ENCODE measurements around the gene MTUS2.
"Not testable (repeated sequence)": the region's sequence is repeated elsewhere in the genome, so short reads cannot be mapped to it uniquely, and the experiment has no call there.

The MTUS2 gene

DNA sequence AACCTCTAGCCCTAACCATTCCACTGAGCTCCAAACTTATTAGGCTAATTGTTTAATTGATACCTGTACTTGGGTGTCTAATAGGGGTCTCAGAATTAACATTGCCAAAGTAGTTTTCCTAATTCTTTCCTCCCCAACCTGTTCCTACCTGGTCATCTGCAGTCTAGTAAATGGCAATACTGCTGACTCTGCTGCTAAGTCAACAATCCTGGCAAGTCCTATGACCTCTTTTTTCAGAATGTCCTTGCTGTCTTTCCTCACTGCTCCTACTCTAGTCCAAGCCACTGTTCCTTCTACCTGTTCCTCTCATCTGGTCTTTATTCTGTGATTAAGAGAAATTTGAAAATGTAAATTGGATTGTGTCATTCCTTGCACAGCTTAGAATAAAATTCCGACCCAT lies 143.9 kb downstream of the MTUS2 start:
- DNase-seq: no peak

DNA sequence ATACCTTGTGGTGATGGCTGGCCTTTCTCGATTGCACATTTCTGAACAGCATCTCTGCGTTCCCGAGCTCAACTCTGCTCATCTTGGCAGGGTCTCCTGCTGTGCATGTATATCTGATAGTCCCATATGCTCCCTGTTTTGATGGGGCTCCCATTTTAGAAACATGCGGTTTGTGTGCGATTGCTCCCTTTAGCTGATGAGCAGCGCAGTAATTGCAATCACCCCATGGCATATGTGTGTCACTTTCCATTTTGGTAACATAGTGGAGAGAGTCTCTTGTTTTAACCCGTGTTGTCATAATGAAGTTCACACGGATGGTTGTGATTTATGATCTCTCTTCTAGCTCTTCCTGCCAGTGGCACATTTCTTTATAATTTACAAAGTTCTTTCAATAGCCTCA lies 144.7 kb downstream of the MTUS2 start:
- no peak for DNase-seq

DNA sequence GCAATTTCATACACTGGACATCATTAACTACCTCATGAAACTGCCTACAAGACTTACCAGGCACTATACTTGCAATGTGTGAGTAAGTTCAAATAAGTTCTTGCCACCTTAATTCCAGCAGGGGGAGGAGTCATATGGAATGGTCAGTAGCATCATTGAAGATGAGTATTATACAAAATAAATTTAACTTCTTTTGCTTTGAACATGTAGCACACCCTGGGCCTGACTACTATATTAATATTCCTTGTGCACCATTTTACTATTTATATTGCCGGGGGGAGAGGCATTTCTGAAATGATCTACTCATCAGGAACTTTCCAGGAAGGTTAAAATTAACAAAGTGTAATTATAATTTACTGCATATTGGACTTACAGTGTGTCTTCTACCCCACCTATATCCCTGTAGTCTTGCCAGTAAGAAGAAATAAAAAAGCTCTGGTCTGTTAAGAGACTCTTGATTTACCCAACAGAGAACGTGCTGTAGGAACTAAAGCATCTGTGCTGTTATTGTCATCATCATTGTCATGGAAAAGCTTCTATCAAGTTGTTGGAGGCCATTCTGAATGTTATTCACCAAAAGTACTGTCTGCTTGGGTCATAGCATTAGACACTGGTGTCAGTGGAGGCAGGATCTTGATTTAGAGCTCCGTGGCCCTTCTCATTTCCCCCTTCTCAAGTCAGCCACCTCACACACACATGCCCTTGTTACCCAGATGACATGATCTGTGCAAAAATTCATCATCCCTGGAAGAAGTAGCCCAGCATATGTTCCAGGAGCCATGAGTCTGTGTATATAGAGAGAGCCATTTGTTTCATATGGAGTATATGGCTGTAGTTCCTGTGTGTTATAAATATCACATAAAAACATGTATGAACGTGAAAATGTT lies 147.1 kb downstream of the MTUS2 start:
- no peak for DNase-seq

DNA sequence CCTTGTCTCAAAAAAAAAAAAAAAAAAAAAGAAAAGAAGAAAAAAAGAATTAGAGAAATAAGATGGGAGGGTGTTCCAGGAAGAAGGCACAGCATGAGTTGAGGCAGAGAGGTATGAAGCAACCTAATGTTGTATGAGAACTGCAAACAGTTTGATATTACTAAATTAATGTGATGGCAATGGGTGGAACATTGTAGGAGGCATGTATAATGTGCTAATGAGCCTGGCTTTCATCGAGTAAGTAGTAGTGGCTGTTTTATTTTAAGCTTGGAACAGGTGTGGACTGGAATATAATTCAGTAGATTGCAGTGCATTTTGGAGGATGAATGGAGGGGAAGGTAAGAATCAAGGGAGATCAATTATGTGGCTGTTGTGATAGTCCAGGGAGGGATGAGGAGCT lies 156.1 kb downstream of the MTUS2 start:
- no peak for DNase-seq

DNA sequence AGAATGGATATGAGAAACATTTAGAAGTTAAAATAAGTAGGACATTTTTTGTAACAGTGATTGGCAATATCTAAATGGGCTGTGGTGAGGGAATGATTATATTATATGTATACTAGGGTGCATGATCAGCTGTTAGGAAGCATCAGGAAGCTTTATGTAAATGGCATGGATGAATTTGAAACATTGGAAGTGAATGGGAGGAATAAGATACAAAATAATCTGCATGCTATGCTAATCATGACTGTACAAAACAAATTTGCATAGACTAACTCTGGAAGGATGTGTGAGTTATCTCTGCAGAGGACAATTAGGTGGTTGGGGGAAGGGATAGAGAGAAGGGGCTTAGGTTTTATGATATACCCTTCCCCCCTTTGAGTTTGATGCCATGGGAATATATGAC lies 156.5 kb downstream of the MTUS2 start:
- DNase-seq: no peak

DNA sequence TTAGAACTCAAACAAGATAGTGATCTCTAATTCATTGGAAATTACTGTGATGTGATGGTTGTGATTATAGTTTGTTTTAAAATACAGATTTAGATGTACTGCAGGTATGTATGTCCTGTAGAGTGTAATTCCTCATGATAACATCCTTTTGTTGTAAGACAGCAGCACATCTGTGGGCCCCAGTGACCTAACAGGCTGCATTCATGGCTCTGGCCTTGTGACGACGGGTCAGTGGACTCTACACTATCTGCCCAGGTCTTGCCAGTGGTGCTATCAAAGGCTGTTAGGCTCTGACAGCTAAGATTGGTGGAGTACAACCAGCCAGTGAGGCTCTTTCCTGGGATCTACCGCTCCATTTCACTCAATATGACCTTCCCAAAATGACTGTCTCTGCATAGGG lies 158.4 kb downstream of the MTUS2 start:
- no peak for DNase-seq

DNA sequence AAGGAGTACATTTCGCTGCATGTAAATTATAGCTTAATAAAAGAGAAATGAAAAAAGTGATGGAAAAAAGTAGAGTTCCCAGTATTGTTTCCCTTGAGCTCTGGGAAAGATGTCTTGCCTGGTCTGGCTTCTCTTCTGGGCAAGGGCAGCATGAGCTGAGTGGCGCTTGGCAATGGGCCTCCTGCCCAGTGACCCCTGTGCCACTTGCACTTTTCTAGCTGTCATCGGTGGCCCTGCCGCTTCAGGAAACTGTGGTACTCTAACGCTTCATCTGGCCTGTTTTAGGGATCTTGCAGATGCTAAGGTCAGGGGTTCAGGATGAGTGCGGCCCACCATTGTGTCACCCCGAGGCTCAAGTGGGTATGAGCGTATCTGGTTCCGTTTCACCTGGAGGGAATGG lies 161.4 kb downstream of the MTUS2 start:
- DNase-seq: no peak

DNA sequence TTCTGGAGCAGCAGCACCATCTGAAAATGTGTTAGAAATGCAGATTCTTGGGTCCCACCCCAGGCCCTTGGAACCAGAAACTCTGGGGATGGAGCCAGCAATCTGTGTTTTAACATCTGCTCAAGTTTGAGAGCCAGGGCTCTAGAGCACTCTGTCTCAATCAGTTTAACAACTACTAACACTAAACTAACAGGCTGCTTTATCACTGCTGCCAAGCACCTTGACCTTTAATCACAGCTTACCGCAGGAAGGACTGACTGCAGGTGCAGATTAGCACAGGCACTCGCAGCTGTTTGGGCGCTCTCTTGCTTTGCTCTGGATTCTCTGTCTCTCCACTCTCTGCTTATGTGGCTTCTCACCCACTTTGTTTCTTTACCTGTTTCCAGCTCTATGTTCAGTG lies 163.5 kb downstream of the MTUS2 start:
- DNase-seq: no peak

DNA sequence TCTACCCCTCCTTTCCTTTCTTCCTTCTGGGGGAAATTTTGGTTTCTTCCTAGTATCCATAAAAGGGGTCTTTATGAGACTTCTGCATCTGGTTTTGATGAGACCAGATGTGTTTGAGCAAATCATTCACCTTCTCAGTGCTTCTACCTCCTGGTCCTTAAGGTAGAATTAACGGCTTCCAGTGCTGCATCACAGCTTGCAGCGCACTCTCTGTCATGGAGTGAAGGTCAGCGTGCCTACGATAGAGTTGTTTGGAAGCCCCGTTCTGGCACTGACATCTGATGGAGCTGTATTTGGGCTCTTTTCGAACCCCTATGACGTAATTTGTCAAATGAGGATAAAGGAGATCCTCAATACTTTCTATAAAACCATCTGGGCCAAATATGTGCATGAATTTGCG lies 164.2 kb downstream of the MTUS2 start:
- no peak for DNase-seq

DNA sequence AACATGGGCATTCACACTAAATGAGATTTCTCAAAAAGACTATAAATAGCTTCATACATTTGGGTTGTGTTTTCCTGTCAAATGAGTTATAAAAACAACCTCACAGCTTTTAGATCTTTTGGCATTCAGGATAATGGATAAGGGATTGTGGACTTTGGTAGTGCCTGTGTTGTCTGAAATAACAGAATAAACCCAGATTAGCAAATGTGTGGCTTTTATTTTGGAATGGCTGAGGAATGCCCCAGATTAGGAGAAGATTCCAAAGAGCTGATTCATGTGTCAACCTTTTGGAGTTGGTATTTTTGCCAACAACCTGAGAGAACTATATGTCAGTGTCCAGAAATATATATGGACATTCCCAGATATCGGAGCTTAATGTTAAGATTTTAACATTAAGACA lies 164.7 kb downstream of the MTUS2 start:
- DNase-seq: no peak

DNA sequence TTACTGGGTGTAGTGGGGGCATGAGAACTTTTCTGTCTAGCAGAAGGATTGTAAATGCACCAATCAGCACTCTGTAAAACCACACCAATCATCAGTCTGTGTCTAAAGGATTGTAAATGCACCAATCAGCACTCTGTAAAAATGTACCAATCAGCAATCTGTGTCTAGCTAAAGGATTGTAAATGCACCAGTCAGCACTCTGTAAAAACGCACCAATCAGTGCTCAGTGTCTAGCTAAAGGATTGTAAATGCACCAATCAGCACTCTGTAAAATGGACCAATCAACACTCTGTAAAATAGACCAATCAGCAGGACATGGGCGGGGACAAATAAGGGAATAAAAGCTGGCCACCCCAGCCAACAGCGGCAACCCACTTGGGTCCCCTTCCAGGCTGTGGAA lies 170.2 kb downstream of the MTUS2 start:
- not testable (repeated sequence) for DNase-seq

DNA sequence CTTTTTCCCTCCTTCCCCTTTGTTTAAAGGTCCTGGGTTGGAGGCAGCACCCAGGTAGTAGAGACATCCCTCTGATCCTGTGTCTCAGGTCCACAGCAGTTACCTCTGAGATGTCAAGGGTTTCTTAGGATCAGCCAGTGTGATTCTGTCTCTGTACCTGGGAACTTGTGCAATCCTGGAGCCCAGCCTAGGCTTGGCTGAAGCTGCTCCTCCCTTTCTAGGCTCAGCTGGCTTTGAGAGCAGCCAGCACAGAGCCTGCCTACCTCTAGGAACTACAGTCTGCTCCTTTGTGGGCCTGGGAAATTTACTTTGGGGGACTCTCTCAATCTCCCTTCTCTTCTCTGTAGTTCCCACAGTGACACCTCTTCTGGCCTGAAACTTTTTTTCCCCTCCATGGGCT lies 171.6 kb downstream of the MTUS2 start:
- DNase-seq: no peak

DNA sequence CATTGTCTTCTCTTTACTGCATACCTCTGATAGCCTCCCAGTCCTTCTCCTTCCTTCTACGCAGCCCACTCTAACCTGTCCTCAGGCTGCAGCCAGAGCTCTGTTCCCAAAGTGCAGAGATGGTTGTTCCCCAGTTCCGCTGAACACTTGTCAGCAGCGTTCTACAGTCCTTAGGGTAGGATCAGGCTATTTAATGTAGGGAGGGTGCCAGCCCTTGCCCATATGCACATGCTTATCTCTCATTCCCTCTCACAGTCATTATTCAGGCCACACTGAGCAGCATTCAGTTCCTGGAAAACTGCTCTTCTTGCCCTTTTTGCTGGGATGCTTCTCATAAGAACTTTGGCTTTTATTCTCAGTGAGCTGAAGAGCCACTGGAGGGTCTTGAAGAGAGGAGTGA lies 180.7 kb downstream of the MTUS2 start:
- DNase-seq: no peak

DNA sequence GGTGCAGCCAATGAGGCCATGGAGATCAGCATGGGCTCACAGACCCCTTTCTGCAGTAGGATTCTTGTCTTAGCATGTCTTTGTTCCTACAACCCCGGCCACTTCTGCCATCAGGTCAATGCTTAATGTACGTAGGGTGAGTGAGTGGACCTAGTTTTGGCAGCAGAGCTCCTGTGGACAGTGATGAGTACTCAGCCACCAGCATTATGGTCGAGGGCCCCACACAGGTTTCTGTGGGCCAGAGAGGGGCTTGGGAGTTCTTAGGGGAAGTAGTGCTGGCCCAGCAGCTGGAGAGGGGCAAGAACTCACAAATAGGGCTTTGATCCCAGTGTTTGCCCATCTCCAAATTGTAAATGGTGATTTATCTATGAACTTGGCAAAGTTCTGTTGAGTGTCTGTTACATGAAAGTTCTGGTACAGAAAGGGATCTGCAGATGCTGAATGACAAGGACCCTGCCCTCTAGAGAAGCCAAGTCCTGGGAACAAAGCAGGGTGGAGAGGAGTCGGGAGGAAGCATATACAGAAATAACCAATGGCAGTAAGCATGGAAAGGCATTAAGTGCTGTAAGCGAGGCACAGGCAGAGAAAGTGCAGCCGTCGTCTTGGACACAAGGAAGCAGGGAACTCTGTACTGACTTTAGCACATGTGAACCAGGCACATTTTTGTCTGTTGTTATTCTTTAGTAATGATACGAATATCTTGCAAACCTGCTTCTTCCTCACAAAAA lies 185.1 kb downstream of the MTUS2 start:
- no peak for DNase-seq

DNA sequence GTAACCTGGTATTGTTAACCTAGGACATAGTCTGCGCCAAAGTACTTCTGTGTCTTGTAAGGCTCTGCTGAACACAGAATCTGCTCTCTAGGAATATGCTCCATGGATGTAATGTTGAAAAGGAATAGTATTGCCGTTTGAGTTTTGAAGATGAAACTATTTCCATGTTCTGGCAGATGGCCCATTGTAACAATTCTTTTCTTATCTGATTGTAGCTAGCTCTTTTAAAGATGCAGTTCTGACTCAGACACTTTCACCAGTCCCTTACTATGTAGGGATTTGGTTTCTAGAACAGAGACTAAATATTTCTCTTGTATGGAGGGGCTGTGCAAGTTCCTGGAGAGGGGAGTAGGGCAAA lies 185.6 kb downstream of the MTUS2 start:
- DNase-seq: no peak

DNA sequence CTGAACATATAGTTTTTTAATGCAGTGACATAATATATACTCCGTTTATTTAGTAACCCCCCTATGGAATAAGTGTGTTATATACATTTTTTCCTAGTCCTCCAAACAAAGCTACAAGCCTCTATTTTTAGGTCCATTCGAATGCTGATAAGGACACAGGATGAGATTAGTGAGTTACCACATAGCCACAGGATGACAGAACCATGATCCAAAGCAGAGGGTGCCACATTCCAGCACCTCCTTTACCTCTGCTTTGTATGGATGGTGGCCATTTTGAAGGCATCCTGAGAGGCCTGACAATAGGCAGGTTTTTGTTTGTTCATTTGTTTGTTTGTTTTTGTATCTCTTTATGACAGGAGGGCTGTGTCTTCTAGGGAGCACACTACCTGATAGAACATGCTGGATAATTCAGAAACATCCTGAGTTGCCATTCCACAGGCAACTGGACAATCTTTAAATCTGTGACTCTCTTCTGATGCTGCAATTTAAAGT lies 186.3 kb downstream of the MTUS2 start:
- no peak for DNase-seq

DNA sequence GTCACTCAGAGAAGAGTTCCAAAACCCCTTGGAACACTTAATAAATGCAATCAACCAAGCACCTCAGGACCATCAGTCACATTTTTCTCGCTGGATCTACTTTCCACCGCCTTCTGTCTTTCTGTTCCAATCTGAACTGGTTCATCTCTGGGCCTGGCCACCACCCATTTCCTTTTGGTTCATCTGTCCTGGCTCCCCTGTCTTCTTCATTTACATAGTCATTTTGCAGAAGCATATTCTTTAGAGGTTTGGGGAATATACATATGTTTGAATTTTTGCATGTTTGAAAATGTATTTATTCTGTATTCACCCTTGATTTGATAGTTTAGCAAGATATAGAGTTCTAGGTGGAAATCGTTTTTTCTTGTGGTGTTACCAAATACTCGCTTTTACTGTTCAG lies 188.2 kb downstream of the MTUS2 start:
- no peak for DNase-seq

DNA sequence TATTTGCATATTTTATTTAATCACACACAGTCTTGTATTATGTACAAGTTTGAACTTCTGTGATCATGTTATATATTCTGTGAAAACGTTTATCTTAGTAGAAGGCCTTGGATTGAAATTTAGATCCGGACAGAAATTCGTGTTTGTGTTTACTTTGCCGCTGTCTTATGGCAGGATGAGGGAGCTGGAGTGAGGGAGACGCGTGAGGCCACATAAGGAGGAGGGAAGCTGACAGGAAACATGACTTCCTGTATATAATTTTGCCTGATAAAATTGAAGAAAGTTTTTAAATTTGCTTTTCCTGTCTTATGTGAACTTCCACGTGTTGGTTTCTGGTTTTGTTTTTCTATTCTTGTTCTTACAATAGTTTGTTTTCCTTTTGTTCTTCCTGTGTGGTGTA lies 200.2 kb downstream of the MTUS2 start:
- no peak for DNase-seq

DNA sequence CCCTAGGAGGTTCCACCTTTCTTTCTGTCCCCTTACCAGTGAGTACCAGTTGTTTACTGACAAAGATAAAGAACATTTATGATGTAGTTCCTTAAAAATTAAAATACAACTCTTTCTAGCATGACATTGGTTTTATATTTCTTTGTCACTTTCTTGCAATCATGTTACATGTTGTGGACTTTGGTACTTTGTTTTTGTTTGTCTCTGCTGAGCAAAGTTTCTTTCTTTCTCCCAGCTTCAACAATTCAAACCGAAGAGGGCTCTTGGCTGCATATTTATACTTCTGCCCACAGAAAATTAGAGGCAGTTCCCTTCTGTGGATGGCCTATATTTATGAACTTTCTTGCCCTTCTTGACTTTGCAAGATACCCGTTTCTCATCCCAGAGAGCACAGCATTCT lies 201.2 kb downstream of the MTUS2 start:
- no peak for DNase-seq

DNA sequence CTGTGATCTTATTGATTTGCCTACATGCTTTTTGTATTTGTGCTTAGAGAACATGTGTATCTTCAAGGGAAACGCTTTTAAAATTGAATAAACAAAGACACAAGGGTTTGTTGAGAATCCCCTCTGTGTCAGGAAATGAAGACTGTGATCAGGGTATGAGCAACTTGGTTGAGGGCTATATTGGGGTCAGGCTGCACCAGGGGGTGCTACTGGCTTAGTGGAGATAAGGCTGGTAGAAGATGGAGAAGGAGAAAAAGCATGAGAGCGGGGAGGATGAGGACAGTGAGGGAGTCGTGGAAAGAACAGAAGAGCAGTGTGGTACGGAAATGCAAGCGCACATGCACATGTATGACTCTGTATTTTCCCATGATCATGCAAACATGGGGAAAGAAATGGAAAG lies 201.6 kb downstream of the MTUS2 start:
- no peak for DNase-seq

DNA sequence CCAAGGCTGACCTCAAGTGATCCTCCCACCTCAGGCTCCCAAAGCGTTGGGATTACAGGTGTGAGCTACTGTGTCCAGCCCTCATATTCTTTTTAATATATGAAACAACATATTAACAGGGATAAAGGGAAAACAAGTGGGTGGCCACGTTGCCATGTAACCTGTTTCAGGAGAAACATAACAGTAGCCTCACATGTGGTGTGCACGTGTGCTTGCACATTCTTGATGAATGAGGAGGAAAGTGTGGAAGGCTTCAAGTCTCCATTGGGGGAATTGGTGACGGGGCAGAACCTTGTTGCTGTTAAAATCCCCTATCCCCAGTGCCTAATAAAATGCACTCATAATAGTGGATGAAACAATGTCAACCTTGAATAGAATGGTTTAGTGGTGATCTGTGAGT lies 202.3 kb downstream of the MTUS2 start:
- no peak for DNase-seq

DNA sequence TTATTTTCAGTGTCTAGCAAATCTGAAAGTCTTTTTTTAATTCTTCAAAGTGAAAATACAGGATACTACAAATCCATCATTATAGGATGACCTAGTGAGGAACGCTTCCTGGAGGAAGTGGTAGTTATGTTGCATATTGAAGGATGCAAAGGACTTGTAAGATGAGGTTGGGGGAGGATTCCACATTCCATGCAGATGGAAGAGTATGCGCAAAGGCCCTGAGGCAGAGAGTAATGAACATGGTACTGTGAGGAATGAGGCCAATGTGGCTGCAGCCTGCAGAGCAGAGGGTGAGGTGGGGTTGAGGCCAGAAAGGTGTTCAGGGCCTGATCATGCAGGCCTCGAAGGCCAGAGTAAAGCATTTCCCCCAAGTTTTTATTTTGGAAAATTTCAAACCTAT lies 202.8 kb downstream of the MTUS2 start:
- DNase-seq: no peak

DNA sequence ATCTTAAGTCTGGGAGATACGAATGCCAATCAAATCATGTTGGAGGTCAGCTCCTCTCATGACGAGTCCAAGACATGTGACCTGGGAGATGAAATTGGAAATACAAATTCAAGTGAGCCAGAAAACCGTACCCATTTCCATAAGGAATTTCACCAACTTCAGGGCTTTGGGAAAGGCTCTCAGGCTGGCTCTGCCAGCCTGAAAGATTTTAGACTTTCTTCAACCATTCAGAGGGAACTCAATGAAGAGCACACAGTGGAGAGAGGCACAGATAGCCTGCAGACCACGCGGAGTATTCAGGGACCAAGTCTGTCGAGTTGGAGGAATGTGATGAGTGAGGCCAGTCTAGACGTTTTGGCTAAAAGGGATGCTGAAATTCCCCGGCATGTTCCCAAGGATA lies 204.6 kb downstream of the MTUS2 start:
- DNase-seq: no peak

DNA sequence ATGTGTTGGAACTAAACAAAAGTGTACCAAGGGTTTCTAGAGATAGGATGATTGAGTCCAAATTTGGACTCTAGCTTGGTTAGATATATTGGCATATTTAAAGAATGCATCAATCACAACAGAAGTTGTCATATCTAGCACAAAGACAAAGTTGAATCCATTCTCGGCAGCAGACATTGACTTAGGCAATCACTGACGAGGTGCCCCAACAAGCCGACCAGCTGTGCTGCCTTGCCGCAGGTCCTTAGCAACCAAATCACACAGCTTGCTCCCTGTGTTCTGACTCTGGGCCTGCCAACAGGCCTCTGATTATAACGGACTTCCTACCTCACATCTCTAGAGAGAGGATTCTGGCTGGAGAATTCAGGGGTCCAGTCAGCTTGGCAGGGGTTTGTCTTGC lies 208.7 kb downstream of the MTUS2 start:
- no peak for DNase-seq

DNA sequence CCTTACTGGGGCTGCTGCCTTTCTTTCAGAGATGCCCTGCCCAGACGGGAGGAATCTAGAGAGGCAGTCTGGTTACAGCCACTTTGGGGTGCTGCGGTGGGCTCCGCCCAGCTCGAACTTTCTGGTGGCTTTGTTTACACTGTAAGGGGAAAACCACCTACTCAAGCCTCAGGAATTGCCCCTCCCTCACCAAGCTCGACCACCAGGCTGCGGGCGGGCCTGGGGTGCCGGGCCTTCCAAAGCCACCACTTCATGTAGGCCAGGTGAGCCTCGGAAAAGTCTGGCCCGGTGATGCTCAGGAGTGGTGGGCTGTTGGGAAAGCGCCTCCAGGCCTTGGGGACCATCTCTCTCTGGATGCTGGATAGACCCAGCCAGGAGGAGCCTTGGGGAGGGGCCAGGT lies 218.6 kb downstream of the MTUS2 start:
- DNase-seq: no peak

Measured in NCI-H345 (cell line).